ENCODE measurements around the gene PDE4D. TPM values are rescaled to one million over a fixed set of nuclear protein-coding genes. Genes with fewer than 3 reads are reported as not detected.

PDE4D gene
- polyA plus RNA-seq, 1 donor (not counting 4 experiments of a cell fraction or from before 2014, with no cell fraction given): 3.6 TPM

GRCh38 chr5:59565551-59565950, 328.0 kb downstream of the PDE4D start:
- no peaks in the 10 kb centered on the region for H3K36me3 ChIP-seq (ENCODE audit: control insufficient read depth in 2 of 2, extremely low read depth in 1 of 2, insufficient read depth in 2 of 2, low read length in 2 of 2)
- H3K9me3 ChIP-seq (ENCODE audit: control insufficient read depth, low read depth, low read length): no peaks in the 10 kb centered on the region
- peaks cover 2% of the 10 kb centered on the region for H3K9me1 ChIP-seq (ENCODE audit: control insufficient read depth, extremely low read depth, insufficient read depth, low read length)
- DNase-seq (ENCODE audit: low read depth, low spot score): no peak
- H3K79me2 ChIP-seq (ENCODE audit: control insufficient read depth, insufficient read depth, low read length): no peaks in the 10 kb centered on the region
- no peak overlapping the region for H3K27ac ChIP-seq (ENCODE audit: control insufficient read depth, insufficient read depth, low read length)
- H2AFZ ChIP-seq (ENCODE audit: control insufficient read depth, low read length): no peak overlapping the region
- dilution Hi-C loops (cut with MboI; ENCODE audit: extremely low pct_ligation_motif_present, low sequenced_read_pairs): no loop called here
- H4K20me1 ChIP-seq (ENCODE audit: control insufficient read depth, extremely low read depth, insufficient read depth, low read length): no peaks in the 10 kb centered on the region
- no peak overlapping the region for H3K9ac ChIP-seq (ENCODE audit: control insufficient read depth, extremely low read depth, insufficient read depth, low read length)
- no peak for TF ChIP-seq EZH2 (IDR thresholded peaks at IDR 0.05; ENCODE audit: low read length)
- TF ChIP-seq, protein P1, sequence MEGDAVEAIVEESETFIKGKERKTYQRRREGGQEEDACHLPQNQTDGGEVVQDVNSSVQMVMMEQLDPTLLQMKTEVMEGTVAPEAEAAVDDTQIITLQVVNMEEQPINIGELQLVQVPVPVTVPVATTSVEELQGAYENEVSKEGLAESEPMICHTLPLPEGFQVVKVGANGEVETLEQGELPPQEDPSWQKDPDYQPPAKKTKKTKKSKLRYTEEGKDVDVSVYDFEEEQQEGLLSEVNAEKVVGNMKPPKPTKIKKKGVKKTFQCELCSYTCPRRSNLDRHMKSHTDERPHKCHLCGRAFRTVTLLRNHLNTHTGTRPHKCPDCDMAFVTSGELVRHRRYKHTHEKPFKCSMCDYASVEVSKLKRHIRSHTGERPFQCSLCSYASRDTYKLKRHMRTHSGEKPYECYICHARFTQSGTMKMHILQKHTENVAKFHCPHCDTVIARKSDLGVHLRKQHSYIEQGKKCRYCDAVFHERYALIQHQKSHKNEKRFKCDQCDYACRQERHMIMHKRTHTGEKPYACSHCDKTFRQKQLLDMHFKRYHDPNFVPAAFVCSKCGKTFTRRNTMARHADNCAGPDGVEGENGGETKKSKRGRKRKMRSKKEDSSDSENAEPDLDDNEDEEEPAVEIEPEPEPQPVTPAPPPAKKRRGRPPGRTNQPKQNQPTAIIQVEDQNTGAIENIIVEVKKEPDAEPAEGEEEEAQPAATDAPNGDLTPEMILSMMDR (optimal IDR thresholded peaks at IDR 0.05 in 1 of 3, IDR thresholded peaks at IDR 0.05 in 1 of 3, conservative IDR thresholded peaks at IDR 0.05 in 1 of 3; ENCODE audit: extremely low read depth in 1 of 3, insufficient read depth in 2 of 3, low read length in 3 of 3): no peak
- no peaks in the 10 kb centered on the region for H3K27me3 ChIP-seq (ENCODE audit: control insufficient read depth, extremely low read depth, insufficient read depth, low read length)
- no peak for FAIRE-seq
- no peak overlapping the region for H3K4me3 ChIP-seq (ENCODE audit: control insufficient read depth in 2 of 3, extremely low read depth in 1 of 3, insufficient read depth in 2 of 3, low read depth in 1 of 3, low read length in 3 of 3)
- H3K4me1 ChIP-seq (ENCODE audit: control insufficient read depth, extremely low read depth, insufficient read depth, low read length): peaks cover 12% of the 10 kb centered on the region
- no peak overlapping the region for H3K4me2 ChIP-seq (ENCODE audit: control insufficient read depth, extremely low read depth, insufficient read depth, low read depth, low read length)

- Histone ChIP-seq H3K27me3 (ENCODE audit: control insufficient read depth, extremely low read depth, insufficient read depth, low read length) (no peaks in the 10 kb centered on the region), H3K4me1 (ENCODE audit: control insufficient read depth, extremely low read depth, insufficient read depth, low read length) (peaks cover 12% of the 10 kb centered on the region), H3K79me2 (ENCODE audit: control insufficient read depth, insufficient read depth, low read length) (no peaks in the 10 kb centered on the region), H3K4me3 (ENCODE audit: control insufficient read depth in 2 of 3, extremely low read depth in 1 of 3, insufficient read depth in 2 of 3, low read depth in 1 of 3, low read length in 3 of 3) (no peak overlapping the region), H3K36me3 (ENCODE audit: control insufficient read depth in 2 of 2, extremely low read depth in 1 of 2, insufficient read depth in 2 of 2, low read length in 2 of 2) (no peaks in the 10 kb centered on the region), H3K9me1 (ENCODE audit: control insufficient read depth, extremely low read depth, insufficient read depth, low read length) (peaks cover 2% of the 10 kb centered on the region), H3K27ac (ENCODE audit: control insufficient read depth, insufficient read depth, low read length) (no peak overlapping the region), H4K20me1 (ENCODE audit: control insufficient read depth, extremely low read depth, insufficient read depth, low read length) (no peaks in the 10 kb centered on the region), H3K9ac (ENCODE audit: control insufficient read depth, extremely low read depth, insufficient read depth, low read length) (no peak overlapping the region), H3K9me3 (ENCODE audit: control insufficient read depth, low read depth, low read length) (no peaks in the 10 kb centered on the region), H2AFZ (ENCODE audit: control insufficient read depth, low read length) (no peak overlapping the region), H3K4me2 (ENCODE audit: control insufficient read depth, extremely low read depth, insufficient read depth, low read depth, low read length) (no peak overlapping the region)
- FAIRE-seq (no peak), DNase-seq (ENCODE audit: low read depth, low spot score) (no peak)
- no peak for TF ChIP-seq EZH2 (IDR thresholded peaks at IDR 0.05; ENCODE audit: low read length)
- TF ChIP-seq, protein P1 (optimal IDR thresholded peaks at IDR 0.05 in 1 of 3, IDR thresholded peaks at IDR 0.05 in 1 of 3, conservative IDR thresholded peaks at IDR 0.05 in 1 of 3; ENCODE audit: extremely low read depth in 1 of 3, insufficient read depth in 2 of 3, low read length in 3 of 3): no peak
- dilution Hi-C loops (cut with MboI; ENCODE audit: extremely low pct_ligation_motif_present, low sequenced_read_pairs): no loop called here
These were observed 328.6 kb downstream of the PDE4D start for GRCh38 chr5:59564895-59565294.
